Pancreas (tissue), 10 donors: ENCODE data around the gene VEGFD. TPM values are rescaled to one million over a fixed set of nuclear protein-coding genes. Genes with fewer than 3 reads are reported as not detected.

ENCODE experiments used
- ATAC-seq, 4 donors: fragments of 200-7000 bp; cut with Tn5 transposase; one replicate each; pipeline versions ENCODE4 v1.8.0 to v1.9.1; 2020; ENCODE audit warnings: mild to moderate bottlenecking in 4 of 4, moderate library complexity in 4 of 4
- DNase-seq, 6 donors: peaks; one replicate each; pipeline ENCODE4 v3.0.0-alpha.2; 2020
- FAIRE-seq: peaks from 2 replicates; lab custom pipeline; 2012; peaks lifted over from hg19 to GRCh38; lab: Jason Lieb, UNC
- H3K27ac ChIP-seq, 4 donors: fragments of 200-600 bp; sonication (generic); 1 replicate in 3 of 4; 2 replicates in 1 of 4; pipeline versions ENCODE4 v1.5.0 to v1.8.0; 2020
- H3K27me3 ChIP-seq, 4 donors: fragments of 200-600 bp; one replicate each; pipeline ENCODE4 v1.8.0; 2021
- H3K36me3 ChIP-seq, 3 donors: fragments of 200-600 bp; sonication (generic) in 1 of 3; one replicate each; pipeline versions ENCODE4 v1.5.0 to v1.8.0; 2020 to 2021
- H3K4me1 ChIP-seq, 3 donors: fragments of 200-600 bp; one replicate each; pipeline ENCODE4 v1.8.0; 2021
- H3K4me3 ChIP-seq, 4 donors: fragments of 200-600 bp; sonication (generic) in 2 of 4; one replicate each; pipeline versions ENCODE4 v1.5.0 to v1.8.0; 2020 to 2021
- H3K9me3 ChIP-seq, 4 donors: fragments of 200-600 bp; one replicate each; pipeline ENCODE4 v1.8.0; 2021
- WGBS, 2 donors: extraction: QIAGEN DNeasy Blood & Tissue Kit; methylation state at CpG; one replicate each; pipeline ENCODE4 v1.1.7; 2013; 5-methylcytosine and 5-hydroxymethylcytosine counted together
- intact Hi-C, 3 donors: fragments of 100-400 bp; cut with DNase I; formaldehyde crosslinking; loops; one replicate each; pipeline versions ENCODE4 v1.11.1 to v1.14.2; 2022
- polyA plus RNA-seq, 2 donors: library from polyadenylated mRNA; stranded (reverse); fragments of 200-250 nt; gene quantifications; one replicate each; pipeline ENCODE4 v1.2.3, GENCODE V29; 2013
- total RNA-seq, 6 donors: library from RNA; stranded (reverse); fragmentation: NEBNext Ultra II Directional in 4 of 6; extraction: Animal tissue kit (Norgen Biotek cat#: 25700) in 4 of 6; gene quantifications; one replicate each; pipeline versions ENCODE4 v1.2.1 to v1.2.4, GENCODE V29; 2021 to 2023
- TF ChIP-seq, protein P1 (sequence below), 4 donors: fragments of 200-600 bp; sonication (generic) in 3 of 4; IDR thresholded peaks; one replicate each; pipeline versions ENCODE4 v1.5.0 to v1.8.0; 2021; ENCODE audit warnings: antibody characterized with exemption in 4 of 4
- donor health status: healthy with polysubstance abuse.
- donor health status: DM: no; HTN: no; CAD: no; lungs with moderate emphysema.
- donor health status: DM: no; HTN: no; CAD: no.
- donor health status: control.
- donor health status: control.
- donor health status: Bipolar disorder and iron deficiency.
- donor health status: DM: yes; HTN: yes; CAD: no.
- donor health status: DM: no; HTN: no; CAD: no.
- donor health status: DM: no; HTN: no; CAD: no.
- donor health status: DM: yes; HTN: yes; CAD: no.

VEGFD gene, protein sequence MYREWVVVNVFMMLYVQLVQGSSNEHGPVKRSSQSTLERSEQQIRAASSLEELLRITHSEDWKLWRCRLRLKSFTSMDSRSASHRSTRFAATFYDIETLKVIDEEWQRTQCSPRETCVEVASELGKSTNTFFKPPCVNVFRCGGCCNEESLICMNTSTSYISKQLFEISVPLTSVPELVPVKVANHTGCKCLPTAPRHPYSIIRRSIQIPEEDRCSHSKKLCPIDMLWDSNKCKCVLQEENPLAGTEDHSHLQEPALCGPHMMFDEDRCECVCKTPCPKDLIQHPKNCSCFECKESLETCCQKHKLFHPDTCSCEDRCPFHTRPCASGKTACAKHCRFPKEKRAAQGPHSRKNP
- under 1 TPM in 5 of 6 donors, not detected in 1; 0.19 to 0.58 (median 0.25) TPM for total RNA-seq
- 1 to 10 TPM in 1 of 2 donors, under 1 TPM in 1; 0.84 to 1.3 TPM for polyA plus RNA-seq

DNA sequence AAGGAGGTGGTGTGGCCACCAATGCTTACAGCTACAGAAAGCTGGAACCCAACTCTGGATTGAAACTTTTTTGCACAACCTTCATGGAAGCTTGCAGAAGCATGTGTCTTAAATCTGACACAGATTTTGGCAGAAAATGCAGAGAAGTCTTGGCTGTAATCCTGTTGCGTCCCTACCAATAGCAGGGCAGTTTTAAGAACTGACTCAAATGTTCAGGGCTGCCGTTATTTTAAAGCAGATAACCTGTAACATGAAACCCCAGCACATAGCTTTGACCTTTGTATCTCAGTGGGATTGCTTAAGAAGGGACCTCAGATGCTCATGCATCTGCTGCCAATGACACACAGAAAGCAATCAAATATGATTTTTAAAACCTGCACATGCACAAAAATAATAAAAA, at the start of gene VEGFD:
Gene VEGFD (minus strand): TSS at position 110 of the 400 bp plus-strand sequence. CDS start 467 bp downstream, outside the sequence.
- intact Hi-C loops, result no loop called here
- peaks cover 0 to 19% (median 0%) of the 10 kb centered on the region in 4 donors for H3K27me3 ChIP-seq
- H3K36me3 ChIP-seq, result no peaks in the 10 kb centered on the region
- 24 to 36% methylated on average over 2 of the region's 2 CpGs for WGBS, 2 donors
- no peak within 1 kb of the TSS for H3K27ac ChIP-seq
- ATAC-seq (no peak), FAIRE-seq (no peak), DNase-seq (no peak)
- no peak within 1 kb of the TSS for H3K4me3 ChIP-seq
- H3K4me1 ChIP-seq, result no peaks in the 10 kb centered on the region
- no peaks in the 10 kb centered on the region for H3K9me3 ChIP-seq
- TF ChIP-seq, protein P1, sequence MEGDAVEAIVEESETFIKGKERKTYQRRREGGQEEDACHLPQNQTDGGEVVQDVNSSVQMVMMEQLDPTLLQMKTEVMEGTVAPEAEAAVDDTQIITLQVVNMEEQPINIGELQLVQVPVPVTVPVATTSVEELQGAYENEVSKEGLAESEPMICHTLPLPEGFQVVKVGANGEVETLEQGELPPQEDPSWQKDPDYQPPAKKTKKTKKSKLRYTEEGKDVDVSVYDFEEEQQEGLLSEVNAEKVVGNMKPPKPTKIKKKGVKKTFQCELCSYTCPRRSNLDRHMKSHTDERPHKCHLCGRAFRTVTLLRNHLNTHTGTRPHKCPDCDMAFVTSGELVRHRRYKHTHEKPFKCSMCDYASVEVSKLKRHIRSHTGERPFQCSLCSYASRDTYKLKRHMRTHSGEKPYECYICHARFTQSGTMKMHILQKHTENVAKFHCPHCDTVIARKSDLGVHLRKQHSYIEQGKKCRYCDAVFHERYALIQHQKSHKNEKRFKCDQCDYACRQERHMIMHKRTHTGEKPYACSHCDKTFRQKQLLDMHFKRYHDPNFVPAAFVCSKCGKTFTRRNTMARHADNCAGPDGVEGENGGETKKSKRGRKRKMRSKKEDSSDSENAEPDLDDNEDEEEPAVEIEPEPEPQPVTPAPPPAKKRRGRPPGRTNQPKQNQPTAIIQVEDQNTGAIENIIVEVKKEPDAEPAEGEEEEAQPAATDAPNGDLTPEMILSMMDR (IDR thresholded peaks at IDR 0.05), result no peak

DNA sequence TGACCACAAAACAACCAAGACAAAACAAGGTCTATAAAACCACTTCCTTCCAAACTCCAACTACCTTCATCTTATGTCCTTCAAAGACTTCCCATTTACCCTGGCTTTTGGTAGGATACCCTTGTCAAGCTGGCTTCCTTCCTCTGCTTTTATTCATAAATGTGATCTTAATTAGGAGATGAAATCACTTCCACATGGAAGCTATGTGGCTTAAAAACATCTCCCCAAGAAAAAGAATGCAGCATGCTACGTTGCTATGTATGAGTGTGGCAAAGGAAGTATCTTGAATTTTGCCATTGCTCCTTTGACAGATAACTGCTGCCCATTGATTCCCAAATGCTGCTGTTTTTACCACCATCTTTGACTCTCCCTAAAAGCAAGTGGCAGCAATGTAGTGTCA, 46.4 kb upstream of the VEGFD start:
- H3K27me3 ChIP-seq, result peaks cover 0 to 5% (median 0%) of the 10 kb centered on the region in 4 donors
- ATAC-seq, result no peak
- TF ChIP-seq, protein P1 (IDR thresholded peaks at IDR 0.05), result no peak
- intact Hi-C loops, result no loop called here
- DNase-seq, result no peak
- H3K9me3 ChIP-seq, result no peaks in the 10 kb centered on the region
- 69% methylated on average over 1 of the region's 1 CpG for WGBS, 2 donors
- H3K4me3 ChIP-seq, result no peak overlapping the region
- FAIRE-seq, result no peak
- no peak overlapping the region for H3K27ac ChIP-seq
- H3K4me1 ChIP-seq, result no peaks in the 10 kb centered on the region
- H3K36me3 ChIP-seq, result no peaks in the 10 kb centered on the region

DNA sequence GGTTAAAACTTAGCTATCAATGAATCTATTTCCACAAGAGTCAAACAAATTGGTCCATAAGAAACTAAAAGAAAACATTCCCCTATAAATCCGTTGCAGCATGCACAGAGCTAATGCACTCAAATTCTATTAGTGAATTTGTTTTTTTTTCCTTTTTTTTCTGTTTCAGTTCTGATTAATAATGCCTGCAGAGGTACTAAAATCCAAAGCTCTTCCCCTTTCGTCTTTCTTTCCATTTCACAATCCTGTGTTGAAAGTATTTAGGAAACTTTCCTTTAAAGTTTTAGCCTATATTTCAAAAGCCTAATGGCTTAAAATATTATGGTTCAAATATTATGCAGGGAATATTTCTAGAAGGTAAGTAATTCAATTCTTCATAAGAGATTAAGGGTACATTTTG, 45.9 kb upstream of the VEGFD start:
- Histone ChIP-seq H3K27ac (no peak overlapping the region), H3K27me3 (peaks cover 0 to 5% (median 0%) of the 10 kb centered on the region in 4 donors), H3K4me1 (no peaks in the 10 kb centered on the region), H3K36me3 (no peaks in the 10 kb centered on the region), H3K4me3 (no peak overlapping the region), H3K9me3 (no peaks in the 10 kb centered on the region)
- ATAC-seq, result no peak
- WGBS, 2 donors, result 52 to 71% methylated on average over 2 of the region's 2 CpGs
- intact Hi-C loops, result no loop called here
- FAIRE-seq, result peak; percentile 83
- no peak for DNase-seq
- TF ChIP-seq, protein P1 (IDR thresholded peaks at IDR 0.05), result no peak

DNA sequence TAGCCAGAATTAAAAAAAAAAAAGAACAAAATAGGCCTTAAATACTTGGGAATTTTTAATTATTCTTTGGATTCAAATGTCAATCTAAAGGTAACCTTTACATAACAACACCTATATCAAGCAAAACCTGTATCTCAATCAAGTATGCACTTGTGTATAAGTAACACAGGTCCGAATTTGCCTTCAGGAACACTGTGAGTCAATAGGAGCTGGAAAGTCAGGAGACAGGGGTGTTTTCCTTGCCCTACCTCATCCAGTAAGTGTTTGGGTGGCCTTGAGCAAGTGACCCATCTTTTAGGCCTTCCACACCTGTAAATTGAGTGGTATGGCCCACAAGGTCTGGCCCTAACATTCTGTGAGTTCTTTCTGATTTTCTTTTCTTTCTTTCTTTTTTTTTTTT, 40.8 kb upstream of the VEGFD start:
- Histone ChIP-seq H3K4me3 (no peak overlapping the region), H3K36me3 (no peaks in the 10 kb centered on the region), H3K27ac (no peak overlapping the region), H3K27me3 (peaks cover 0 to 5% (median 0%) of the 10 kb centered on the region in 4 donors), H3K4me1 (no peaks in the 10 kb centered on the region), H3K9me3 (no peaks in the 10 kb centered on the region)
- FAIRE-seq (no peak), ATAC-seq (no peak), DNase-seq (no peak)
- WGBS, 2 donors, result 41 to 54% methylated on average over 1 of the region's 1 CpG
- intact Hi-C loops, result no loop called here
- TF ChIP-seq, protein P1 (IDR thresholded peaks at IDR 0.05), result no peak

DNA sequence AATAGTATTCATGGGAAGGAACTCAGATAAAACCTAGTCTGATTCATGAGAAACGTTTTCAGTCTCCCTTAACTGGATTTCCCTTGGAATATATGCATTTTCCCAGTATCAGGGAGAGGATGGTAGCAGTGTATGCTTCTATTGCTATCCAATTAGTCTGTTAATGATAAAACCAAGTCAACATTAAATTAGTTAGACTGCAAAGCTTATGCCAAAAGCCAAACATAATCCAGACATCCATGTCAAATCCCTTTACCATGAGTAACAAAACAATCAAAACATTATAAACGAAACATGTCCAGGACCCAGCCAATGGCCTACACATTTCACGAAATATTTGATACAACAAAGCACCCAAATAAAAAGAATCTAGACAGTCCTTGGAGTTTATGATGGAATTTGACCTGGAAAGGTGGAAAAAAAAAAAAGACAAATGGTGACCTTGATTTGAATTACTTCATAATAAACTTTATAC, 34.5 kb upstream of the VEGFD start:
- no peak overlapping the region for H3K4me3 ChIP-seq
- no peaks in the 10 kb centered on the region for H3K36me3 ChIP-seq
- DNase-seq (no peak), ATAC-seq (no peak), FAIRE-seq (no peak)
- intact Hi-C loops, result no loop called here
- 34 to 36% methylated on average over 3 of the region's 3 CpGs for WGBS, 2 donors
- H3K4me1 ChIP-seq, result no peaks in the 10 kb centered on the region
- H3K27ac ChIP-seq, result no peak overlapping the region
- TF ChIP-seq, protein P1 (IDR thresholded peaks at IDR 0.05), result no peak
- H3K9me3 ChIP-seq, result no peaks in the 10 kb centered on the region
- peaks cover 0 to 4% (median 0%) of the 10 kb centered on the region in 4 donors for H3K27me3 ChIP-seq
